Colonic mucosa (tissue), 4 donors: ENCODE measurements around the gene PRKCH. TPM values are rescaled to one million over a fixed set of nuclear protein-coding genes. Genes with fewer than 3 reads are reported as not detected.

Experiments
- DNase-seq: peaks from one replicate; pipeline ENCODE4 v3.0.0-alpha.2; 2020
- H3K27ac ChIP-seq: fragments of 200-600 bp; one replicate; pipeline ENCODE4 v1.8.0; 2021
- H3K27me3 ChIP-seq: fragments of 200-600 bp; one replicate; pipeline ENCODE4 v1.8.0; 2021
- H3K36me3 ChIP-seq: fragments of 200-600 bp; one replicate; pipeline ENCODE4 v1.8.0; 2021
- H3K4me1 ChIP-seq: fragments of 200-600 bp; one replicate; pipeline ENCODE4 v1.8.0; 2021; ENCODE audit warnings: mild to moderate bottlenecking
- H3K4me3 ChIP-seq: fragments of 200-600 bp; one replicate; pipeline ENCODE4 v1.8.0; 2021
- H3K9ac ChIP-seq, 2 donors: one replicate each; pipeline ENCODE4 v1.7.0; 2013; ENCODE audit warnings: control low read depth in 2 of 2, low read depth in 2 of 2, low read length in 2 of 2
- H3K9me3 ChIP-seq: fragments of 200-600 bp; one replicate; pipeline ENCODE4 v1.8.0; 2021
- CTCF ChIP-seq: fragments of 200-600 bp; IDR thresholded peaks from one replicate; pipeline ENCODE4 v1.8.0; 2022; ENCODE audit warnings: antibody characterized with exemption, mild to moderate bottlenecking
- intact Hi-C: fragments of 100-400 bp; cut with DNase I; formaldehyde crosslinking; loops from one replicate; pipeline ENCODE4 v1.14.1; 2022
- total RNA-seq, 2 donors: library from RNA; stranded (reverse); fragmentation: NEBNext Ultra II Directional in 1 of 2; extraction: Animal tissue kit (Norgen Biotek cat#: 25700) in 1 of 2; gene quantifications; one replicate each; pipeline ENCODE4 v1.2.1, GENCODE V29; 2021
- donor health status: healthy.
- donor health status: DM: no; HTN: no; CAD: no.
- donor health status: DM: no; HTN: no; CAD: no.

Gene PRKCH
- total RNA-seq, 2 donors from 2014 or later: 11.4 to 11.5 TPM

- no peaks in the 10 kb centered on the region for H3K36me3 ChIP-seq
- DNase-seq: no peak
- H3K9me3 ChIP-seq: no peaks in the 10 kb centered on the region
- no peak for TF ChIP-seq CTCF
- intact Hi-C loops: no loop called here
- peaks cover 13% of the 10 kb centered on the region for H3K4me1 ChIP-seq
- H3K27ac ChIP-seq: no peak overlapping the region
- H3K4me3 ChIP-seq: no peak overlapping the region
- H3K9ac ChIP-seq: no peak overlapping the region
- no peaks in the 10 kb centered on the region for H3K27me3 ChIP-seq
Observed at GRCh38 chr14:61515436-61516117, 194.2 kb downstream of the PRKCH start.

DNA sequence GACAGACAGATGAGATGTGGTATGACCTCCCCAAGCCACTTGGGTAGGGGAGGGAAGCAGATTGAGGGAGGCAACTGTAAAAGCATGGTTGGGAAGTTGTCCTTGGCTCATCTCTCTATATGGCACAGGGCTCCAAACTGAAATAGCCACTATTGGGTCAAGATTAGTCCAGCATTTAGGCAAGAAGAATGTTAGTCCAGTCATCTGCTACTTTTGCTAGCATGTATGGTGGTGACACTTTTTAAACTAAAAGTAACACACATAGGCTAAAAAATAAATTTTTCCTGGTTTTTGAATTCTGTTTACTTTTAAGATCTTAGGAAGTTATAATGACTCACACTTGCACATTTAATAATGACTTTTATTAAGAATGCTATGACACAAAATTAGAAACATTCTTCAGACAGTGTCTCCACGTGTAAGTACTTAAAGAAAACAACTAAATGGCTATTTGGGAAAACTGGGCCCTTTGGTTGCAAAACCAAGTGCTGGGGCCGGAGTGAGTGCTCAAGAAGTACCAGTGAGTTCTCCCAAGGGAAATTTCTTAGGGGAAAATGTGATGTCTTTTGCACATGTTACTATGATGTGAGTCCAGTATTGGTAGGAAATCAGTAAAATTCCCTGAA, 194.9 kb downstream of the PRKCH start:
- Histone ChIP-seq H3K9me3 (no peaks in the 10 kb centered on the region), H3K27ac (no peak overlapping the region), H3K9ac (no peak overlapping the region), H3K27me3 (no peaks in the 10 kb centered on the region), H3K4me3 (no peak overlapping the region), H3K4me1 (peaks cover 13% of the 10 kb centered on the region), H3K36me3 (no peaks in the 10 kb centered on the region)
- DNase-seq: no peak
- no peak for TF ChIP-seq CTCF
- intact Hi-C loops: no loop called here

DNA sequence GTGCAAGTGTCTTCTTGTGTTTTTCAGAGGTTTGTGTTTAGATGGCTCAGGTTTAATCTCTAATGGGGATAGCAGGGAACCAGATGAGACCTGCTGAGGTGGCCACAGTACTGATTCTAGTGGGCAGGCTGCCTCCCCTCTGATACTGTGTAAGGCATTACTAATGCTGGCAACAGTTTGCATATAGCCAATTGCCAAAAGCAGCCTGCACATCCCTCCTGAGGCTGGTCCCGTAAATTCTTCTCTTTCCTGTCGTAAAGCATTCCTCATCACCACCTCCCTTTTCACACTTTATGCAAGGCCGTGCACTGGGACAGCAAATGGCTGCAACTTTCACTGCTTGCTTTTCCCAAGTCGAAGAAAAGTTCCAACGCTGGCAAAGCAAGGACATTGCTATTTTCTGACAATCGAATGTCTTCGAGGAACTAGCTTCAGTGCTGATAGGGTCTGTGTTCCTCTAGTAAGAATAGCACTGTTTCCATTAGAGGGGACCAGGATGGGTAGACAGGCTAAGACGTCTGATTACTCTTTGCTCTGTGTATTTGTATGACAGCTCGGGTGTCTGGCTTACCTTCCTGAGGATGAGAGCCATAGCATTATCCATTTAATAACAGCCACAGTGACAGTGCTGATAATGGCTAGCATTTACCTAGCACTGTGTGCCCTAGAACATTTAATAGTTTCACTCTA, 195.7 kb downstream of the PRKCH start:
- TF ChIP-seq CTCF: no peak
- Histone ChIP-seq H3K27me3 (no peaks in the 10 kb centered on the region), H3K4me1 (peaks cover 5% of the 10 kb centered on the region), H3K27ac (peak overlapping the region; percentile 8), H3K9me3 (no peaks in the 10 kb centered on the region), H3K4me3 (no peak overlapping the region), H3K36me3 (no peaks in the 10 kb centered on the region), H3K9ac (peak overlapping the region in 1 of 2 donors; percentile 9)
- intact Hi-C loops: no loop called here
- DNase-seq: no peak

GRCh38 chr14:61517911-61518384, 196.6 kb downstream of the PRKCH start:
- Histone ChIP-seq H3K4me3 (no peak overlapping the region), H3K9me3 (no peaks in the 10 kb centered on the region), H3K36me3 (no peaks in the 10 kb centered on the region), H3K4me1 (peaks cover 5% of the 10 kb centered on the region), H3K27ac (peak overlapping the region; percentile 8), H3K9ac (peak overlapping the region in 1 of 2 donors; percentile 0), H3K27me3 (no peaks in the 10 kb centered on the region)
- TF ChIP-seq CTCF: no peak
- intact Hi-C loops: no loop called here
- peak; percentile 75 for DNase-seq

- H3K27ac ChIP-seq: no peak overlapping the region
- no peak for TF ChIP-seq CTCF
- H3K27me3 ChIP-seq: no peaks in the 10 kb centered on the region
- DNase-seq: no peak
- no peaks in the 10 kb centered on the region for H3K36me3 ChIP-seq
- H3K4me3 ChIP-seq: no peak overlapping the region
- no peaks in the 10 kb centered on the region for H3K9me3 ChIP-seq
- no peak overlapping the region for H3K9ac ChIP-seq
- peaks cover 5% of the 10 kb centered on the region for H3K4me1 ChIP-seq
- intact Hi-C loops: no loop called here
Observed at GRCh38 chr14:61518403-61518802, 197.0 kb downstream of the PRKCH start.
